Measurements from ENCODE around the gene JAKMIP1. TPM values are rescaled to one million over a fixed set of nuclear protein-coding genes. Genes with fewer than 3 reads are reported as not detected.

Gene JAKMIP1
- total RNA-seq, 1 experiment from 2014 or later = not detected

DNA sequence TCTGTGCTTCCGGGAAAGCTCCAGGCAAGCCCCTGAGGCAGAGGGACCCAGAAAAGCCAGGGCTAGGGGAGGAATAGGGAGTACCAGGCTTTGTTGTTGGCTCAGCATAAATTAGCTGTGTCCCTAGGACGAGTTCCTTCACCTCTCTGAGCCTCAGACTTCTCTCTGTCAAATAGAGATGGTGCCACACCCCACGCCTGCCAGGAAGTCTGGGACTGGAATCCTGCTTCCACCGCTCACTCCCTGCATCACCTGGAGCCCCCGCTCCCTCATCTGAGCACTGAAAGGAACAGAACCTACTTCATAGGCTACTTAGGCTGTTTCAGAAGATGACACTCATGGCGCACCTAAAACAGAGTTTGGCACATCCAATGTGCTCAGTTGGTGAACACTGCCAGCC lies 8.1 kb upstream of the JAKMIP1 start:
- H3K9ac ChIP-seq (ENCODE audit: low read length) = no peak overlapping the region
- intact Hi-C loops (cut with micrococcal nuclease) = no loop called here
- CTCF ChIA-PET = no interaction called here

More for the DNA sequence above, 8.1 kb upstream of the JAKMIP1 start:
- TF ChIP-seq ZNF274 (IDR thresholded peaks at IDR 0.05; ENCODE audit: low read depth, low read length) = no peak
- no peak for TF ChIP-seq EZH2 (IDR thresholded peaks at IDR 0.05)
- no peak for TF ChIP-seq POLR2AphosphoS5 (IDR thresholded peaks at IDR 0.05; ENCODE audit: low read depth, low read length)
- TF ChIP-seq EGR1 (IDR thresholded peaks at IDR 0.05; ENCODE audit: low read depth) = no peak
- TF ChIP-seq SIN3A (IDR thresholded peaks at IDR 0.05; ENCODE audit: low read depth) = no peak
- TF ChIP-seq CBX3 (IDR thresholded peaks at IDR 0.05; ENCODE audit: low read depth) = no peak
- no peak for TF ChIP-seq RAD21 (IDR thresholded peaks at IDR 0.05; ENCODE audit: low read depth)
- no peak for TF ChIP-seq YY1 (IDR thresholded peaks at IDR 0.05; ENCODE audit: extremely low read depth, insufficient replicate concordance, low read depth, low read length)
- TF ChIP-seq, protein P1, sequence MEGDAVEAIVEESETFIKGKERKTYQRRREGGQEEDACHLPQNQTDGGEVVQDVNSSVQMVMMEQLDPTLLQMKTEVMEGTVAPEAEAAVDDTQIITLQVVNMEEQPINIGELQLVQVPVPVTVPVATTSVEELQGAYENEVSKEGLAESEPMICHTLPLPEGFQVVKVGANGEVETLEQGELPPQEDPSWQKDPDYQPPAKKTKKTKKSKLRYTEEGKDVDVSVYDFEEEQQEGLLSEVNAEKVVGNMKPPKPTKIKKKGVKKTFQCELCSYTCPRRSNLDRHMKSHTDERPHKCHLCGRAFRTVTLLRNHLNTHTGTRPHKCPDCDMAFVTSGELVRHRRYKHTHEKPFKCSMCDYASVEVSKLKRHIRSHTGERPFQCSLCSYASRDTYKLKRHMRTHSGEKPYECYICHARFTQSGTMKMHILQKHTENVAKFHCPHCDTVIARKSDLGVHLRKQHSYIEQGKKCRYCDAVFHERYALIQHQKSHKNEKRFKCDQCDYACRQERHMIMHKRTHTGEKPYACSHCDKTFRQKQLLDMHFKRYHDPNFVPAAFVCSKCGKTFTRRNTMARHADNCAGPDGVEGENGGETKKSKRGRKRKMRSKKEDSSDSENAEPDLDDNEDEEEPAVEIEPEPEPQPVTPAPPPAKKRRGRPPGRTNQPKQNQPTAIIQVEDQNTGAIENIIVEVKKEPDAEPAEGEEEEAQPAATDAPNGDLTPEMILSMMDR (IDR thresholded peaks at IDR 0.05 in 2 of 3, conservative IDR thresholded peaks at IDR 0.05 in 1 of 3; ENCODE audit: borderline replicate concordance in 1 of 3, insufficient read depth in 1 of 3, low read depth in 2 of 3, low read length in 2 of 3) = no peak
- TF ChIP-seq SP1 (IDR thresholded peaks at IDR 0.05; ENCODE audit: low read depth) = no peak
- TF ChIP-seq REST (IDR thresholded peaks at IDR 0.05; ENCODE audit: low read depth) = no peak
- Histone ChIP-seq H3K36me3 (ENCODE audit: control insufficient read depth in 1 of 2, insufficient read depth in 2 of 2, low read length in 2 of 2) (no peaks in the 10 kb centered on the region), H3K27me3 (ENCODE audit: insufficient read depth, low read length) (peaks cover 10% of the 10 kb centered on the region; the same call in 1 of the 2 replicates), H3K4me1 (ENCODE audit: control insufficient read depth in 1 of 2, insufficient read depth in 2 of 2, low read length in 2 of 2) (no peaks in the 10 kb centered on the region), H3K9me3 (ENCODE audit: control insufficient read depth in 1 of 2, insufficient read depth in 1 of 2, low read depth in 1 of 2, low read length in 2 of 2) (no peaks in the 10 kb centered on the region), H3K79me2 (ENCODE audit: insufficient read depth, low read length) (no peaks in the 10 kb centered on the region), H3K9me2 (ENCODE audit: insufficient read depth) (no peaks in the 10 kb centered on the region), H3K4me3 (replicated peaks in 1 of 2; ENCODE audit: low read depth in 1 of 2, low read length in 2 of 2) (no peak overlapping the region), H4K20me1 (ENCODE audit: insufficient read depth) (no peaks in the 10 kb centered on the region), H3K27ac (ENCODE audit: low read depth, low read length) (no peak overlapping the region), H3K4me2 (ENCODE audit: low read length) (no peak overlapping the region), H2AFZ (ENCODE audit: low read depth, low read length, poor library complexity, severe bottlenecking) (no peak overlapping the region)
- POLR2A ChIA-PET = no interaction called here
- DNase-seq (ENCODE audit: low read depth, low spot score) (no peak), ATAC-seq (no peak)
- BruUV-seq (replicated peaks) = no TSS peak
- RAD21 ChIA-PET (ENCODE audit: low non-redundant PET in 1 of 2, low total read pairs in 2 of 2, uncharacterized antibody in 2 of 2, unreplicated experiment in 2 of 2) = no interaction called here
